Measurements from ENCODE around the gene AMMECR1. TPM values are rescaled to one million over a fixed set of nuclear protein-coding genes. Genes with fewer than 3 reads are reported as not detected.

The AMMECR1 gene
- total and polyA plus RNA-seq, 2 of the 8 experiments (the other 6 are each of a cell fraction or from before 2014, with no cell fraction given), result 10.2 to 21.2 TPM

GRCh38 chrX:110265661-110266060 lies 52.2 kb downstream of the AMMECR1 start:
- Histone ChIP-seq H4K8ac (ENCODE audit: extremely low read depth, insufficient read depth, low read length) (no peak overlapping the region), H2BK20ac (ENCODE audit: low read length) (no peak overlapping the region), H3K23ac (ENCODE audit: insufficient read length) (no peak overlapping the region), H4K5ac (ENCODE audit: insufficient read length, low read depth, low read length) (no peak overlapping the region), H2BK12ac (ENCODE audit: low read depth, low read length) (no peak overlapping the region), H4K20me1 (replicated peaks in 1 of 2; ENCODE audit: control insufficient read depth in 1 of 2, insufficient read depth in 2 of 2, low read length in 2 of 2) (peaks cover 0 to 1% of the 10 kb centered on the region in 2 experiments), H3K9ac (replicated peaks in 1 of 4; ENCODE audit: extremely low read depth in 1 of 4, low read depth in 3 of 4, low read length in 3 of 4) (no peak overlapping the region), H4K91ac (replicated peaks; ENCODE audit: insufficient read length, low read length) (no peak overlapping the region), H3K27ac (ENCODE audit: low read depth, low read length) (no peak overlapping the region), H2AFZ (ENCODE audit: low read length) (no peak overlapping the region), H3K56ac (replicated peaks; ENCODE audit: insufficient read length, low read depth, low read length) (no peak overlapping the region), H3K4me2 (ENCODE audit: insufficient read depth in 1 of 2, low read depth in 2 of 2, low read length in 2 of 2) (no peak overlapping the region), H3K4me3 (ENCODE audit: extremely low read depth in 1 of 4, insufficient read depth in 2 of 4, low read depth in 3 of 4, low read length in 4 of 4) (no peak overlapping the region), H3K79me2 (ENCODE audit: control insufficient read depth in 1 of 2, insufficient read depth in 2 of 2, low read length in 2 of 2) (0 out of 4 replicates have a peak, but pooled peaks cover 0 to 2% of the 10 kb centered on the region in 2 experiments), H2AK5ac (ENCODE audit: low read depth, low read length) (no peak overlapping the region), H3K9me3 (ENCODE audit: insufficient read depth in 2 of 2, low read depth in 1 of 2, low read length in 1 of 2) (no peaks in the 10 kb centered on the region), H2BK120ac (replicated peaks; ENCODE audit: low read depth, low read length) (no peak overlapping the region), H2BK5ac (ENCODE audit: low read depth, low read length) (no peak overlapping the region), H3K36me3 (ENCODE audit: control insufficient read depth in 2 of 4, insufficient read depth in 4 of 4, low read length in 3 of 4) (no peaks in the 10 kb centered on the region), H3K14ac (ENCODE audit: insufficient read length) (no peak overlapping the region), H3K27me3 (replicated peaks in 1 of 4; ENCODE audit: control insufficient read depth in 3 of 4, extremely low read depth in 1 of 4, insufficient read depth in 3 of 4, low read length in 3 of 4) (no peaks in the 10 kb centered on the region), H3K4me1 (replicated peaks in 1 of 4; ENCODE audit: control insufficient read depth in 3 of 4, insufficient read depth in 4 of 4, low read length in 3 of 4) (no peaks in the 10 kb centered on the region), H3K18ac (ENCODE audit: extremely low read depth, low read length) (no peak overlapping the region), H3K4ac (replicated peaks; ENCODE audit: insufficient read length, low read depth, low read length) (no peak overlapping the region), H3K23me2 (ENCODE audit: low read depth, low read length) (no peaks in the 10 kb centered on the region), H2BK15ac (ENCODE audit: low read length) (no peak overlapping the region), H3K79me1 (ENCODE audit: low read depth, low read length) (no peaks in the 10 kb centered on the region)
- FAIRE-seq (no peak), DNase-seq (ENCODE audit: low read depth in 1 of 2, low spot score in 2 of 2) (no peak)
- TF ChIP-seq MAFK (IDR thresholded peaks at IDR 0.05; ENCODE audit: low read depth, low read length), result no peak
- no peak for TF ChIP-seq POLR2AphosphoS5 (IDR thresholded peaks at IDR 0.05; ENCODE audit: low read depth, low read length)
- no peak for TF ChIP-seq CREB1 (IDR thresholded peaks at IDR 0.05)
- TF ChIP-seq ASH2L (IDR thresholded peaks at IDR 0.05; ENCODE audit: low read length), result no peak
- no peak for TF ChIP-seq RXRA (IDR thresholded peaks at IDR 0.05; ENCODE audit: insufficient read depth, low read depth, low read length)
- no peak for TF ChIP-seq PHF8 (conservative IDR thresholded peaks at IDR 0.05; ENCODE audit: low read depth, low read length)
- ChIA-PET CTCF (ENCODE audit: partially characterized antibody) (no interaction called here), POLR2A (ENCODE audit: partially characterized antibody) (no interaction called here)
